GM18907 (cell line): ENCODE measurements around the gene ST3GAL4.

Source experiments
- ATAC-seq: cut with Tn5 transposase; IDR thresholded peaks from one replicate; pipeline ENCODE4 v1.9.1; 2021; ENCODE audit warnings: mild to moderate bottlenecking, moderate library complexity; ENCODE audit not compliant: unreplicated experiment

Gene ST3GAL4

GRCh38 chr11:126438272-126438671 is 82.8 kb downstream of the ST3GAL4 start:
- ATAC-seq = no peak

GRCh38 chr11:126438691-126439090 is 83.2 kb downstream of the ST3GAL4 start:
- no peak for ATAC-seq

GRCh38 chr11:126440276-126440675 is 84.8 kb downstream of the ST3GAL4 start:
- ATAC-seq = no peak

- peak; percentile 77 for ATAC-seq
These were observed 85.5 kb downstream of the ST3GAL4 start for GRCh38 chr11:126440792-126441514.

GRCh38 chr11:126443120-126443519 is 87.6 kb downstream of the ST3GAL4 start:
- no peak for ATAC-seq

- no peak for ATAC-seq
These were observed 88.6 kb downstream of the ST3GAL4 start for GRCh38 chr11:126444072-126444471.

GRCh38 chr11:126446581-126446980 is 91.1 kb downstream of the ST3GAL4 start:
- ATAC-seq = no peak

GRCh38 chr11:126450198-126450597 is 94.7 kb downstream of the ST3GAL4 start:
- no peak for ATAC-seq

GRCh38 chr11:126450806-126451205 is 95.3 kb downstream of the ST3GAL4 start:
- no peak for ATAC-seq

- ATAC-seq = no peak
These were observed 95.8 kb downstream of the ST3GAL4 start for GRCh38 chr11:126451211-126451802.

GRCh38 chr11:126452241-126453101 is 97.0 kb downstream of the ST3GAL4 start:
- no peak for ATAC-seq

GRCh38 chr11:126456089-126456488 is 100.6 kb downstream of the ST3GAL4 start:
- ATAC-seq = no peak

GRCh38 chr11:126456783-126457542 is 101.5 kb downstream of the ST3GAL4 start:
- no peak for ATAC-seq

- no peak for ATAC-seq
These were observed 102.3 kb downstream of the ST3GAL4 start for GRCh38 chr11:126457817-126458216.

GRCh38 chr11:126459691-126460281 is 104.3 kb downstream of the ST3GAL4 start:
- no peak for ATAC-seq

GRCh38 chr11:126460417-126461095 is 105.1 kb downstream of the ST3GAL4 start:
- no peak for ATAC-seq

GRCh38 chr11:126461096-126461440 is 105.6 kb downstream of the ST3GAL4 start:
- ATAC-seq = no peak

GRCh38 chr11:126461996-126462395 is 106.5 kb downstream of the ST3GAL4 start:
- ATAC-seq = no peak

- no peak for ATAC-seq
These were observed 106.9 kb downstream of the ST3GAL4 start for GRCh38 chr11:126462422-126462821.
